A549 (cell line): ENCODE results near the gene ZMYND10. TPM values are rescaled to one million over a fixed set of nuclear protein-coding genes. Genes with fewer than 3 reads are reported as not detected.
"Not testable (repeated sequence)": the region's sequence is repeated elsewhere in the genome, so short reads cannot be mapped to it uniquely, and the experiment has no call there.

ENCODE experiments used
- ATAC-seq, 2 experiments: fragments of 200-7000 bp in 1 of 2; fragments of >200 bp in 1 of 2; cut with Nextera tagmentation in 1 of 2; cut with Tn5 transposase in 1 of 2; 3 replicates each; pipeline versions ENCODE4 v1.8.0 to v1.9.1; 2018 to 2020; ENCODE audit warnings: mild to moderate bottlenecking in 1 of 2, moderate library complexity in 1 of 2
- CTCF ChIA-PET: fragments of 300-600 bp; sonication (Branson Sonifier 250); formaldehyde crosslinking; extraction: SDS; loops from one replicate; lab custom pipeline; 2021; ENCODE audit warnings: antibody characterized with exemption, inconsistent platforms; lab: Yijun Ruan, JAX
- POLR2A ChIA-PET: fragments of 350-600 bp; formaldehyde crosslinking; extraction: SDS; loops from one replicate; lab custom pipeline; 2021; ENCODE audit warnings: antibody characterized with exemption, inconsistent platforms; lab: Yijun Ruan, JAX
- DNase-seq, 2 experiments: peaks; one replicate each; pipeline versions ENCODE4 v3.0.0 to v3.0.0-alpha.2; 2011 to 2016; ENCODE audit warnings: low read depth in 1 of 2, low spot score in 1 of 2
- FAIRE-seq: peaks from 2 replicates; lab custom pipeline; 2011; peaks lifted over from hg19 to GRCh38; lab: Jason Lieb, UNC
- H3K27ac ChIP-seq, 2 experiments: fragments of >200 bp; sonication (Bioruptor Twin); formaldehyde crosslinking; 3 replicates each; pipeline ENCODE4 v1.5.1; 2016 to 2017
- H3K4me1 ChIP-seq: fragments of >200 bp; sonication (Bioruptor Twin); formaldehyde crosslinking; 3 replicates; pipeline ENCODE4 v1.6.1; 2016
- H3K4me2 ChIP-seq: fragments of >200 bp; sonication (Bioruptor Twin); formaldehyde crosslinking; 3 replicates; pipeline ENCODE4 v1.6.1; 2016
- H3K4me3 ChIP-seq: fragments of >200 bp; sonication (Bioruptor Twin); formaldehyde crosslinking; 3 replicates; pipeline ENCODE4 v1.5.1; 2016
- H3K9me3 ChIP-seq: fragments of >200 bp; sonication (Bioruptor Twin); formaldehyde crosslinking; 3 replicates; pipeline ENCODE4 v1.6.1; 2016
- CBX2 ChIP-seq: fragments of 200-600 bp; sonication (generic); IDR thresholded peaks from 2 replicates; pipeline ENCODE4 v1.6.1; 2016; ENCODE audit warnings: low read depth, mild to moderate bottlenecking, borderline replicate concordance
- CEBPB ChIP-seq, 2 experiments: fragments of >200 bp in 1 of 2; sonication (Bioruptor Twin) in 1 of 2; formaldehyde crosslinking in 1 of 2; IDR thresholded peaks; 2 replicates each; pipeline ENCODE4 v1.6.1; 2012 to 2016
- CHD4 ChIP-seq: fragments of 200-600 bp; sonication (generic); IDR thresholded peaks from 2 replicates; pipeline ENCODE4 v1.6.1; 2016; ENCODE audit warnings: antibody characterized with exemption, mild to moderate bottlenecking, borderline replicate concordance
- ESRRA ChIP-seq: fragments of 150-350 bp; IDR thresholded peaks from 2 replicates; pipeline ENCODE4 v1.6.1; 2014; ENCODE audit warnings: mild to moderate bottlenecking, low read length, borderline replicate concordance
- FOXS1 ChIP-seq: fragments of 250-450 bp; sonication (Bioruptor Pico); IDR thresholded peaks from 2 replicates; pipeline ENCODE4 v1.5.0; 2020; ENCODE audit warnings: mild to moderate bottlenecking, moderate library complexity
- GATA3 ChIP-seq: IDR thresholded peaks from 2 replicates; pipeline ENCODE4 v1.6.1; 2012; ENCODE audit warnings: borderline replicate concordance
- HDAC2 ChIP-seq: fragments of 200-600 bp; sonication (generic); IDR thresholded peaks from 2 replicates; pipeline ENCODE4 v1.6.1; 2016
- HOXB5 ChIP-seq: fragments of 250-450 bp; sonication (Bioruptor Pico); IDR thresholded peaks from 2 replicates; pipeline ENCODE4 v1.5.0; 2020; ENCODE audit warnings: mild to moderate bottlenecking, moderate library complexity
- NPAS2 ChIP-seq: fragments of 250-450 bp; sonication (Bioruptor Pico); IDR thresholded peaks from 2 replicates; pipeline ENCODE4 v1.8.0; 2022; ENCODE audit warnings: mild to moderate bottlenecking, moderate library complexity, borderline replicate concordance
- NR3C1 ChIP-seq: fragments of >200 bp; sonication (Bioruptor Twin); formaldehyde crosslinking; IDR thresholded peaks from 3 replicates; pipeline ENCODE4 v1.6.1; 2017
- POLR2A ChIP-seq: IDR thresholded peaks from 2 replicates; pipeline ENCODE4 v1.6.1; 2012; ENCODE audit warnings: mild to moderate bottlenecking, low read length
- RARB ChIP-seq: fragments of 250-450 bp; sonication (Bioruptor Pico); IDR thresholded peaks from 2 replicates; pipeline ENCODE4 v1.8.0; 2021; ENCODE audit warnings: mild to moderate bottlenecking, moderate library complexity
- RCOR1 ChIP-seq: fragments of 150-350 bp; IDR thresholded peaks from 2 replicates; pipeline ENCODE4 v1.6.1; 2014; ENCODE audit warnings: antibody characterized with exemption, low read length, low read depth
- RFX5 ChIP-seq: fragments of 450-650 bp; IDR thresholded peaks from 2 replicates; pipeline ENCODE4 v1.7.1; 2014; ENCODE audit warnings: antibody characterized with exemption, mild to moderate bottlenecking, moderate library complexity
- SREBF2 ChIP-seq: fragments of 450-650 bp; IDR thresholded peaks from 2 replicates; pipeline ENCODE4 v1.6.1; 2014; ENCODE audit warnings: mild to moderate bottlenecking, moderate library complexity
- TP53 ChIP-seq: fragments of 250-450 bp; sonication (Bioruptor Pico); IDR thresholded peaks from 2 replicates; pipeline ENCODE4 v1.5.0; 2021; ENCODE audit warnings: mild to moderate bottlenecking, moderate library complexity
- ZFP36 ChIP-seq: fragments of 450-650 bp; IDR thresholded peaks from 2 replicates; pipeline ENCODE4 v1.6.1; 2014; ENCODE audit warnings: borderline replicate concordance; ENCODE audit not compliant: partially characterized antibody
- WGBS: methylation state at CpG from one replicate; pipeline ENCODE4 v1.1.6; 2017; ENCODE audit errors: missing lambda C conversion rate; 5-methylcytosine and 5-hydroxymethylcytosine counted together
- polyA plus RNA-seq, 4 experiments: library from polyadenylated mRNA; depleted of rRNA in 3 of 4; stranded (reverse); fragments of >200 nt; fragmentation: RNase III in 1 of 4; extraction: RNeasy Plus Mini Kit Qiagen cat#74134 plus additional on column Dnase treatment in 1 of 4; gene quantifications; 2 replicates in 3 of 4; 3 replicates in 1 of 4; pipeline ENCODE4 v1.2.3, GENCODE V29; 2011 to 2017
- TF ChIP-seq, protein P1 (sequence below): fragments of 200-600 bp; sonication (generic); IDR thresholded peaks from 2 replicates; pipeline ENCODE4 v1.6.1; 2016; ENCODE audit warnings: antibody characterized with exemption, mild to moderate bottlenecking, moderate library complexity
- TF ChIP-seq, protein P2 (sequence below): fragments of >200 bp; sonication (Bioruptor Twin); formaldehyde crosslinking; IDR thresholded peaks from 3 replicates; pipeline ENCODE4 v1.6.1; 2016
- TF ChIP-seq, protein P3 (sequence below): fragments of >200 bp; sonication (Bioruptor Twin); formaldehyde crosslinking; IDR thresholded peaks from 3 replicates; pipeline ENCODE4 v1.5.1; 2016

ZMYND10 gene
- polyA plus RNA-seq, 2 of the 4 experiments (the other 2 are of a cell fraction) = 0.43 to 0.77 TPM

DNA sequence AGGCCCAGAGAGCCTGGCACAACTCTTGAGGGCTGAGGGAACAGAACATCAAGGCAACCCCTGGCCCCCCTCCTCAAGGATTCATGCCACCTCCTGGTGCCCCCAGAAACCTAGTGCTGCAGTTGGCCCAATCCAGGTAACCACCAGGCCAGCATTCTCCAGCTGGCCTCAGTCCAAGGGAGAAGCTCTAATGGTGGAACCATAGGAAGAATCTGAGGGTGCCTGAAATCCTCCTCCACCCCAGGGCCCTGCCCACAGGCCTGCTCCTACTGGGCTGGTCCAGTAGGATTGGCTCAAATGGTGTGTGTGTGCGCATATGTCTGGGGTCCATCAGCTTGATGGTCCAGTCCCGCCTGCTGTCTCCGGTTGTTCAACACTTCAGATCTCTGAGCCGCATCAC is 30.7 kb downstream of the ZMYND10 start:
- DNase-seq = no peak
- no peak for ATAC-seq
- no peak overlapping the region for H3K27ac ChIP-seq
- H3K4me2 ChIP-seq = no peak overlapping the region
- no peak overlapping the region for H3K4me3 ChIP-seq
- POLR2A ChIA-PET = interaction anchor here (0.7 to 0.8 kb wide), 2 partner anchors 22 to 23 kb away, joined by 3 read pairs; partner anchors contain the start of gene IFRD2
- CTCF ChIA-PET = interaction anchor here (0.6 to 2.8 kb wide), 5 partner anchors 10 to 15 kb away, joined by 3 to 17 read pairs (median 3); partner anchors contain the start of genes HYAL3, NAA80 and TUSC2
- TF ChIP-seq RCOR1 = no peak
- TF ChIP-seq GATA3 = no peak
- no peak for TF ChIP-seq RFX5
- TF ChIP-seq, protein P1, sequence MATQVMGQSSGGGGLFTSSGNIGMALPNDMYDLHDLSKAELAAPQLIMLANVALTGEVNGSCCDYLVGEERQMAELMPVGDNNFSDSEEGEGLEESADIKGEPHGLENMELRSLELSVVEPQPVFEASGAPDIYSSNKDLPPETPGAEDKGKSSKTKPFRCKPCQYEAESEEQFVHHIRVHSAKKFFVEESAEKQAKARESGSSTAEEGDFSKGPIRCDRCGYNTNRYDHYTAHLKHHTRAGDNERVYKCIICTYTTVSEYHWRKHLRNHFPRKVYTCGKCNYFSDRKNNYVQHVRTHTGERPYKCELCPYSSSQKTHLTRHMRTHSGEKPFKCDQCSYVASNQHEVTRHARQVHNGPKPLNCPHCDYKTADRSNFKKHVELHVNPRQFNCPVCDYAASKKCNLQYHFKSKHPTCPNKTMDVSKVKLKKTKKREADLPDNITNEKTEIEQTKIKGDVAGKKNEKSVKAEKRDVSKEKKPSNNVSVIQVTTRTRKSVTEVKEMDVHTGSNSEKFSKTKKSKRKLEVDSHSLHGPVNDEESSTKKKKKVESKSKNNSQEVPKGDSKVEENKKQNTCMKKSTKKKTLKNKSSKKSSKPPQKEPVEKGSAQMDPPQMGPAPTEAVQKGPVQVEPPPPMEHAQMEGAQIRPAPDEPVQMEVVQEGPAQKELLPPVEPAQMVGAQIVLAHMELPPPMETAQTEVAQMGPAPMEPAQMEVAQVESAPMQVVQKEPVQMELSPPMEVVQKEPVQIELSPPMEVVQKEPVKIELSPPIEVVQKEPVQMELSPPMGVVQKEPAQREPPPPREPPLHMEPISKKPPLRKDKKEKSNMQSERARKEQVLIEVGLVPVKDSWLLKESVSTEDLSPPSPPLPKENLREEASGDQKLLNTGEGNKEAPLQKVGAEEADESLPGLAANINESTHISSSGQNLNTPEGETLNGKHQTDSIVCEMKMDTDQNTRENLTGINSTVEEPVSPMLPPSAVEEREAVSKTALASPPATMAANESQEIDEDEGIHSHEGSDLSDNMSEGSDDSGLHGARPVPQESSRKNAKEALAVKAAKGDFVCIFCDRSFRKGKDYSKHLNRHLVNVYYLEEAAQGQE = no peak
- TF ChIP-seq CEBPB (IDR thresholded peaks at IDR 0.05) = no peak
- peaks cover 21% of the 10 kb centered on the region for H3K4me1 ChIP-seq
- WGBS = 92% methylated on average over 4 of the region's 4 CpGs
- FAIRE-seq = no peak
- no peaks in the 10 kb centered on the region for H3K9me3 ChIP-seq

DNA sequence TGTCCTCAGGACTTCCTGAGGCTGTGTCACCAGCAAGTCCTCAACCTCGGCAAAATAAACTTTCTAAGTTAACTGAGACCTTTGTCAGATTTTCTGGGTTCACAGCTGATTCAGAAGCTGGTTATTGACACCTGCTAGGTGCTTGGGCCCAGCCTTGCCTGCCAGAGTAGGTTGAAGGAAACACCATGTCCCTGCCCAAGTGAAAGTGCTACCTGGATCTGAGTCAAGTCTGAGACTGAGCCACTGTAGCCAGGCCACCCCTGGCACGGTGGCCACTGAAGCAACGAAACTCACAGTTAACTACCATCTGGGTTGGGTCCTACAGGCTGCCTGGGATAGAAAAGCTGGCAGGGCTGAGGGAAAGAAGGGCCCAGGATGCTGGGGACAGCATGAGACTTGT is 31.2 kb downstream of the ZMYND10 start:
- CTCF ChIA-PET = interaction anchor here (0.6 to 2.8 kb wide), 3 partner anchors 10 to 14 kb away, joined by 3 to 17 read pairs (median 8); partner anchors contain the start of genes HYAL3, NAA80 and TUSC2

DNA sequence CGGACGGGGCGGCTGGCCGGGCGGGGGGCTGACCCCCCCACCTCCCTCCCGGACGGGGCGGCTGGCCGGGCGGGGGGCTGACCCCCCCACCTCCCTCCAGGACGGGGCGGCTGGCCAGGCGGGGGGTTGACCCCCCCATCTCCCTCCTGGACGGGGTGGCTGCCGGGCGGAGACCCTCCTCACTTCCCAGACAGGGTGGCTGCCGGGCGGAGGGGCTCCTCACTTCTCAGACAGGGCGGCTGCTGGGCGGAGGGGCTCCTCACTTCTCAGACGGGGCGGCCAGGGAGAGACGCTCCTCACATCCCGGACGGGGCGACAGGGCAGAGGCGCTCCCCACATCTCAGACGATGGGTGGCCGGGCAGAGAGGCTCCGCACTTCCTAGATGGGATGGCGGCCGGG is 33.5 kb downstream of the ZMYND10 start:
- FAIRE-seq, ATAC-seq, H3K4me3 ChIP-seq, DNase-seq, POLR2A ChIA-PET, H3K4me2 ChIP-seq, H3K27ac ChIP-seq, H3K9me3 ChIP-seq, CTCF ChIA-PET: not testable (repeated sequence)
- WGBS = 93% methylated on average over 5 of the region's 32 CpGs
- peaks cover 16% of the 10 kb centered on the region for H3K4me1 ChIP-seq

More for the DNA sequence above, 31.2 kb downstream of the ZMYND10 start:
- no peak for FAIRE-seq
- H3K4me2 ChIP-seq = no peak overlapping the region
- no peaks in the 10 kb centered on the region for H3K9me3 ChIP-seq
- TF ChIP-seq TP53 (CRISPR knock-in tag) = no peak
- no peak for TF ChIP-seq CBX2
- TF ChIP-seq HOXB5 (CRISPR knock-in tag) = no peak
- TF ChIP-seq HDAC2 = no peak
- no peak for TF ChIP-seq SREBF2
- TF ChIP-seq FOXS1 (CRISPR knock-in tag) = no peak
- no peak for TF ChIP-seq POLR2A
- no peak for TF ChIP-seq RARB (CRISPR knock-in tag)
- no peak for TF ChIP-seq NR3C1
- TF ChIP-seq CHD4 = no peak
- TF ChIP-seq NPAS2 (CRISPR knock-in tag) = no peak
- TF ChIP-seq, protein P2, sequence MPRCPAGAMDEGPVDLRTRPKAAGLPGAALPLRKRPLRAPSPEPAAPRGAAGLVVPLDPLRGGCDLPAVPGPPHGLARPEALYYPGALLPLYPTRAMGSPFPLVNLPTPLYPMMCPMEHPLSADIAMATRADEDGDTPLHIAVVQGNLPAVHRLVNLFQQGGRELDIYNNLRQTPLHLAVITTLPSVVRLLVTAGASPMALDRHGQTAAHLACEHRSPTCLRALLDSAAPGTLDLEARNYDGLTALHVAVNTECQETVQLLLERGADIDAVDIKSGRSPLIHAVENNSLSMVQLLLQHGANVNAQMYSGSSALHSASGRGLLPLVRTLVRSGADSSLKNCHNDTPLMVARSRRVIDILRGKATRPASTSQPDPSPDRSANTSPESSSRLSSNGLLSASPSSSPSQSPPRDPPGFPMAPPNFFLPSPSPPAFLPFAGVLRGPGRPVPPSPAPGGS = no peak
- no peak for TF ChIP-seq ZFP36
- TF ChIP-seq ESRRA = no peak
- TF ChIP-seq, protein P3, sequence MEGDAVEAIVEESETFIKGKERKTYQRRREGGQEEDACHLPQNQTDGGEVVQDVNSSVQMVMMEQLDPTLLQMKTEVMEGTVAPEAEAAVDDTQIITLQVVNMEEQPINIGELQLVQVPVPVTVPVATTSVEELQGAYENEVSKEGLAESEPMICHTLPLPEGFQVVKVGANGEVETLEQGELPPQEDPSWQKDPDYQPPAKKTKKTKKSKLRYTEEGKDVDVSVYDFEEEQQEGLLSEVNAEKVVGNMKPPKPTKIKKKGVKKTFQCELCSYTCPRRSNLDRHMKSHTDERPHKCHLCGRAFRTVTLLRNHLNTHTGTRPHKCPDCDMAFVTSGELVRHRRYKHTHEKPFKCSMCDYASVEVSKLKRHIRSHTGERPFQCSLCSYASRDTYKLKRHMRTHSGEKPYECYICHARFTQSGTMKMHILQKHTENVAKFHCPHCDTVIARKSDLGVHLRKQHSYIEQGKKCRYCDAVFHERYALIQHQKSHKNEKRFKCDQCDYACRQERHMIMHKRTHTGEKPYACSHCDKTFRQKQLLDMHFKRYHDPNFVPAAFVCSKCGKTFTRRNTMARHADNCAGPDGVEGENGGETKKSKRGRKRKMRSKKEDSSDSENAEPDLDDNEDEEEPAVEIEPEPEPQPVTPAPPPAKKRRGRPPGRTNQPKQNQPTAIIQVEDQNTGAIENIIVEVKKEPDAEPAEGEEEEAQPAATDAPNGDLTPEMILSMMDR = no peak
- TF ChIP-seq, all 56 proteins: peak for 0
- Histone ChIP-seq H3K4me3 (no peak overlapping the region), H3K4me1 (peaks cover 25% of the 10 kb centered on the region), H3K27ac (no peak overlapping the region)
- DNase-seq (no peak), ATAC-seq (no peak)
- WGBS = 96% methylated on average over 3 of the region's 3 CpGs
- POLR2A ChIA-PET = interaction anchor here (0.7 kb wide), 1 partner anchor 22 kb away, joined by 3 read pairs; the partner anchor contains the start of gene IFRD2
